Ectodermal cell (in vitro differentiated cells): ENCODE measurements around the gene CCNH. TPM values are rescaled to one million over a fixed set of nuclear protein-coding genes. Genes with fewer than 3 reads are reported as not detected.

Experiments
- H3K27ac ChIP-seq: 2 replicates; pipeline ENCODE4 v1.7.0; 2013; ENCODE audit warnings: mild to moderate bottlenecking, low read depth, low read length; ENCODE audit not compliant: insufficient read depth, poor library complexity, severe bottlenecking
- H3K27me3 ChIP-seq: 2 replicates; pipeline ENCODE4 v1.7.0; 2013; ENCODE audit warnings: mild to moderate bottlenecking, low read length; ENCODE audit not compliant: insufficient read depth, control insufficient read depth, poor library complexity, severe bottlenecking
- H3K36me3 ChIP-seq: one replicate; pipeline ENCODE4 v1.7.0; 2013; ENCODE audit warnings: low read length; ENCODE audit not compliant: control insufficient read depth, insufficient read depth
- H3K4me1 ChIP-seq: one replicate; pipeline ENCODE4 v1.7.0; 2013; ENCODE audit warnings: low read length; ENCODE audit not compliant: control insufficient read depth, insufficient read depth
- H3K4me3 ChIP-seq: 2 replicates; pipeline ENCODE4 v1.7.0; 2013; ENCODE audit warnings: low read depth, low read length, control low read depth; ENCODE audit not compliant: insufficient read depth
- H3K9me3 ChIP-seq: 2 replicates; pipeline ENCODE4 v1.7.0; 2013; ENCODE audit warnings: mild to moderate bottlenecking, low read length, moderate library complexity; ENCODE audit not compliant: control insufficient read depth
- WGBS, 2 experiments: methylation state at CpG; one replicate each; pipeline ENCODE4 v1.1.7; 2013; ENCODE audit warnings: missing lambda C conversion rate in 2 of 2; 5-methylcytosine and 5-hydroxymethylcytosine counted together
- polyA plus RNA-seq, 4 experiments: library from polyadenylated mRNA; stranded (reverse); fragments of 50-300 nt; gene quantifications; one replicate each; pipeline ENCODE4 v1.2.3, GENCODE V29; 2013

Gene CCNH
- 40.3 TPM for polyA plus RNA-seq (2013, experiment 1 of 4)
- 38.5 TPM for polyA plus RNA-seq (2013, experiment 2 of 4)
- 45.4 TPM for polyA plus RNA-seq (2013, experiment 3 of 4)
- polyA plus RNA-seq (2013, experiment 4 of 4), result 44.5 TPM

DNA sequence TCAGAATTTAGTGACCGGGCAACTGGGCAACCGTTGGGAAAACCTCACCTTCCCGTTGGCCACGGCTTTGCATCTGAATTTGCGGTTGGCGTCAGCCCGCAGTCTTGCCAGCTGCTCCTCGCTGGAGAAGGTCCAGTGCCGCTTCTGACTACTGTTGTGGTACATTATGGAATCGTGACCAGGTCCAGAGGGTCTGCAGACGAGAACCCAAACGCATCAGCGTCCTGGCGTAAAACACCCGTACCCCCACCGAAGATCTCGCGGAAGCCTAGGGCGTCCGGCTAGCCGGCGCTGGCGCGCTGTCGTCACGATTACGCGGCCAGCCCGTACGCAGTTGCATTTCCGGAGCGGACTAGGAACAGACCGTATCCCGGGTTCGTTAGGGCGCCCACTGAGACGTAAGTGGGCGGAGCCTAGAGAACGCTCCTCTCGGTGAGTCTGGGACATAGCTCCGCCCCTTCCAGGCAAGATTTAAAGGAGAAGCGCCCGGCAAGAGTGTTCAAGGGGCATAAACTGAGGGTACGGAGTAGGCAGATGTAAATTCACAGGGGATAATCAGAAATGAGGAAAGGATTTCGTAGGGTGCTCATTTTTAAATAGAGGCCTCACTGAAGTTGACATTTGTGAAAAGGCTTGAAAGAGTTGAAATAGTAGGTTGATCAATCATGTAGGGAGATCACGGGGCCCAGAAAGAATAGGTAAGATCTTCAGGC lies at the start of gene CCNH:
CCNH (minus strand) TSS at position 301 of the 713 bp plus-strand sequence; CDS start at position 165, 136 bp downstream.
- WGBS, 2 experiments, result 2% methylated on average over 46 of the region's 46 CpGs
- H3K4me3 ChIP-seq, result peak within 1 kb of the TSS; percentile 88
- H3K36me3 ChIP-seq, result peaks cover 12% of the 10 kb centered on the region
- H3K27ac ChIP-seq, result peak within 1 kb of the TSS; percentile 82
- H3K4me1 ChIP-seq, result no peaks in the 10 kb centered on the region
- H3K27me3 ChIP-seq, result no peaks in the 10 kb centered on the region
- H3K9me3 ChIP-seq, result no peaks in the 10 kb centered on the region

DNA sequence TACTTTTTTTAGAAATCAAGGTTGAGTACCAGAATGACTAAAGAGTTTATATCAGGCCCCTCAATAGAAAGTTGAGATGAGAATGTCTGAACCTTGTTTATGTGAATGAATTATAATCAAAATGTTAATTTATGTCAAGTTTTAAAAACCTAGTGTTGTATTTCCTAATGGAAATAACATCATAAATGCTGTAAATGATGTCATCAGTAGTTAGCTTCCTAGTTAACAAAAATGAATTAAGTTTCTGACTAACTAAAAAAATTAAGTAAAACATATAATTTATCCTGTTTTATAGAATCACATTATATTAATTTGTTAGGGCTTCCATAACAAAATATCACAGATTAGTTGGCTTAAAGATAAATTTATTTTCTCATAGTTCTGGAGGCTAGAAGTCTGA lies 45.0 kb upstream of the CCNH start:
- no peaks in the 10 kb centered on the region for H3K9me3 ChIP-seq
- H3K36me3 ChIP-seq, result no peaks in the 10 kb centered on the region
- no peak overlapping the region for H3K27ac ChIP-seq
- no peaks in the 10 kb centered on the region for H3K4me1 ChIP-seq
- no peak overlapping the region for H3K4me3 ChIP-seq
- no peaks in the 10 kb centered on the region for H3K27me3 ChIP-seq

DNA sequence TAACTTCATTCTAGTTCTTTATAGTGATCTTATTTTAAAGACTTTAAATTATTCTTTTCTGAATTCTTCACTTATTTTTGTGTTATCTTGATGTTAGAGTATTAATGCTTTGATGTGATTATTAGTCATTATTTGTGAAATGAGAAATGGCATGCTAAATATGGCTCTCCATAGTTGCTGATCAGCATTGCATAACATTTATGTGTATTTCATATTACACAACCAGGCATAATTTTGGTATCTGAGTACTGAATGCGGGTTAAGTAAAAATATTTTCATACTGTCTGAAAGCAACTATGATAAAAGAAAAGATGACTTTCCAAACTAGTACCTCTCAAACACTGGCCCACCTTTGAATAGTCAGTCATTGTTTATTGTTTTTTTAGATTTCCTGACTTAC lies 41.1 kb upstream of the CCNH start:
- no peak overlapping the region for H3K27ac ChIP-seq
- no peaks in the 10 kb centered on the region for H3K27me3 ChIP-seq
- no peaks in the 10 kb centered on the region for H3K4me1 ChIP-seq
- WGBS, 2 experiments, result no CpG with 5 or more reads among the region's 1 CpG
- no peak overlapping the region for H3K4me3 ChIP-seq
- H3K9me3 ChIP-seq, result no peaks in the 10 kb centered on the region
- no peaks in the 10 kb centered on the region for H3K36me3 ChIP-seq

DNA sequence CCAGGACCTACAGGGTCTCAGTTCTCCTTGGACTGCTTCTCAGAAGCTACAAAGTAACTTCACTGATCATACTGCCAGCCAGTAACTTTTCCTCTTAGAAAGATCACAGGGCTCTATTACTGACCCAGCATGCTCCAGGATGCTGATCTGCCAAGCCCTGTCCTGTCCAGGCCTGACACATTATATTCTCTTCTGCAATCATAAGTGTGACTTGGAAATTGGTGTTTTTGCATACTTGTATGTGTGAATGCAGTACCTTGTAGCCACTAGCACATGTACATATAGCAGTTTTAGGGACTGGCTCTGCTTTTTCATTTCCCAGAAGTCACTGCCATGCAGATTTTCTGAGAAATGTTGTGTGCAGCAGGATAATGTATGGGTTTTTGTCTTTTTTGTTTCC lies 40.1 kb upstream of the CCNH start:
- H3K36me3 ChIP-seq, result no peaks in the 10 kb centered on the region
- H3K27ac ChIP-seq, result no peak overlapping the region
- H3K27me3 ChIP-seq, result no peaks in the 10 kb centered on the region
- H3K4me1 ChIP-seq, result no peaks in the 10 kb centered on the region
- no peaks in the 10 kb centered on the region for H3K9me3 ChIP-seq
- H3K4me3 ChIP-seq, result no peak overlapping the region

DNA sequence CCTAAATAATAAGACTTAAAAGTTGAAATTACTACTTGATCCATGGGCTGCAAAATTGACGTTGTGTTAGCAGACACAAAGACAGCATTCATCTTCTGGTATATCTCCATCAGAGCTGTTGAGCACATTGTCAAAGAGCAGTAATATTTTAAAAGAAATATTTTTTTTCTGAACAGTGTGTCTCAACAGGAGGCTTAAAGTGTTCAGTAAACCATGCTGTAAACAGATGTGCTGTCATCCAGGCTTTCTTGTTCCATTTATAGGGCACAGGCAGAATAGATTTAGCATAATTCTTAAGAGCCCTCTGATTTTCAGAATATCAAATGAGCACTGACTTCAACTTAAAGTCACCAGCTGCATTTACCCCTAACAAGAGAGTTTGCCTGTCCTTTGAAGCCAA lies 29.7 kb upstream of the CCNH start:
- no peaks in the 10 kb centered on the region for H3K36me3 ChIP-seq
- H3K4me3 ChIP-seq, result no peak overlapping the region
- H3K27ac ChIP-seq, result no peak overlapping the region
- H3K4me1 ChIP-seq, result no peaks in the 10 kb centered on the region
- no peaks in the 10 kb centered on the region for H3K27me3 ChIP-seq
- no peaks in the 10 kb centered on the region for H3K9me3 ChIP-seq
- 96 to 100% methylated on average over 1 of the region's 1 CpG for WGBS, 2 experiments

DNA sequence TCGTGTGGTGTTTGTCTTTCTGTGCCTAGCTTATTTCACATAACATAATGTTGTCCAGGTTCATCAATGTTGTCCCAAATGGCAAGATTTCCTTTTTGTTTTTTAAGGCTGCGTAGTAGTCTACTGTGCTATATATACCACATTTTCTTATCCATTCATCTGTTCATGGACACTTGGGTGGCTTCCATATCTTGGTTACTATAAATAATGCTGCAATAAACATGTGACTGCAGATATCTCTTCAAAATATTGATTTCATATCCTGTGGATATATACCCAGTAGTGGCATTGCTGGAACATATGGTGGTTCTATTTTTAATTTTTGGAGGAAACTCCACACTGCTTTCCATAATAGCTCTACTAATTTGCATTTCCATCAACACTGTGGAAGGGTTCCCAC lies 25.5 kb upstream of the CCNH start:
- H3K27me3 ChIP-seq, result no peaks in the 10 kb centered on the region
- 90 to 100% methylated on average over 1 to 2 of the region's 2 CpGs for WGBS, 2 experiments
- H3K27ac ChIP-seq, result no peak overlapping the region
- no peaks in the 10 kb centered on the region for H3K4me1 ChIP-seq
- no peak overlapping the region for H3K4me3 ChIP-seq
- no peaks in the 10 kb centered on the region for H3K9me3 ChIP-seq
- no peaks in the 10 kb centered on the region for H3K36me3 ChIP-seq

DNA sequence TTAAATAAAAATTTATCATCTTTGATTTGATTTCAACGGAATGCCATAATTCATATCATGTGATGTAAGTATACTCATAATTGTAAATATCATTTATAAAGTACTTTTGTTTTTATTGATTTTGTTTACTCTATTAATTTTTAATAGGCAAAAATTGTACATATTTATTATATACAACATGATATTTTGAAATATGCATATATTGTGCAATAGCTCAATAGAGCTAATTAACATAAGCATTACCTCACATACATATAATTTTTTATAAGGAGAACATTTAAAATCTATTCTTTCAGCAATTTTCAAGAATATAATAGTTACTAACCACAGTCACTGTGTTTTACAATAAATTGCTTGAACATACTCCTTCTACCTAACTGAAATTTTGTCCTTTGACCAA lies 25.0 kb upstream of the CCNH start:
- Histone ChIP-seq H3K4me1 (no peaks in the 10 kb centered on the region), H3K27me3 (no peaks in the 10 kb centered on the region), H3K9me3 (no peaks in the 10 kb centered on the region), H3K27ac (no peak overlapping the region), H3K4me3 (no peak overlapping the region), H3K36me3 (no peaks in the 10 kb centered on the region)
- no CpG with 5 or more reads among the region's 1 CpG for WGBS, 2 experiments

DNA sequence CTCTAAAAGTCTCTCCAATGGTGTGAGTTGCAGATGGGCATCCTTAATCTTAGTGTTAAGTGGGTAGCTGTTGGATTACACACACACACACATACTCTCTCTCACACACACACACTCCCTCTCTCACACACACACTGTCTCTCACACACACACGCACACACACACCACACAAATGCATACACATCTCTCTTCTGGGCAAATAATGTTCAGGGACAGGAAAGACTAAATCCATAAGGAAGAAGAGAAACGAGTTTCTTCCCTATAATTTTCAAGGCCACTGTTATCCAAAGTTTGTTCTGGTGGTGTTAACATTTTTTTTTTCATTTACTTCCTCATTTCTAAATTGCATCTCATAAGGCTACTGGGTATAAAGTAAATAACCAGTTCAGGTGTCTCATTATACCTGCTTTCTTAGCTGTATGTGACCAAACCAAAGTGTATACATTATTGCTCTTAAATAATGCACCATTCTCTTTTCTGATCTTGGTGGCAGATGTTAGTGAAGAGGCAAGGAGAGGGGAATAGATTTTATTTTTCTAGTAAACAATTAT lies 22.5 kb upstream of the CCNH start:
- H3K4me3 ChIP-seq, result no peak overlapping the region
- no peaks in the 10 kb centered on the region for H3K27me3 ChIP-seq
- no peaks in the 10 kb centered on the region for H3K36me3 ChIP-seq
- no peak overlapping the region for H3K27ac ChIP-seq
- no peaks in the 10 kb centered on the region for H3K4me1 ChIP-seq
- WGBS, 2 experiments, result 82 to 96% methylated on average over 1 of the region's 2 CpGs
- H3K9me3 ChIP-seq, result no peaks in the 10 kb centered on the region

DNA sequence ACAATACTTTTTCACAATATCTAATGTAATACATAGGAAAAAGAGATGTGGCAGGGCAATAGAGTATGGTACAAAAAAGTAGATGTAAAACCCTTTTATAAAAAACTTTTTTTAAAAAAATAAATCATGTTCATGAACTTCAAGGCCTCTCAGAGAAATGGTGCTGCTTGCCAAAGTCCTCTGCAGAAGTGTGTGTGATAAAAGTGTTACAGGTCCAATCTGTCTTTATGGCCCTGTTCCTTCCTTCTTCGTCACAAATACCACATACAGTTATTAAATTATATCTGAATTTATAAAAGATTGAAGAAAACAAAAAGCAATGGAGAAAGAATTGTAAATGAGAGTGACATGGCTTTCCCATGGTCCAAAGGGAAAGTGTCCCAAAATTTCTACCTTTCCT lies 21.7 kb upstream of the CCNH start:
- Histone ChIP-seq H3K36me3 (no peaks in the 10 kb centered on the region), H3K9me3 (no peaks in the 10 kb centered on the region), H3K27ac (no peak overlapping the region), H3K4me1 (no peaks in the 10 kb centered on the region), H3K27me3 (no peaks in the 10 kb centered on the region), H3K4me3 (no peak overlapping the region)
- WGBS, 2 experiments, result no CpG with 5 or more reads among the region's 1 CpG

DNA sequence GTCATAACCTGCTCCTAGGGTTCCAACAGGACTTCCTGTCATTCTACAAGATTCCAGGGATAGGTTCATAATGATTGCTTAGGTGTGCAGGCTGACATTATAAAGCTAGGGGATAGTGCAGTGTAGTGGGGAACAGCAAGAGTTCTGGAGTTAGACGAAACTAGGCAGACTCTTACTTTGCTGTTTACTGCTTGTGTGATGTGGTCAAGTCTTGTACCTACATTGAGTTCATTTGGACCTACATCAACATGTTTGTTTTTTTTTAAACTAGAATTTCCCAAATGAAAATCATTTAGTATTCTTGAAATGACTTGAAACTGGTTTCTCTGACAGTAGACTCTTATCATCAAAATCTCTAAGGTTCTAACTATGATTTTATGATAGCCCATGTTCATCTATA lies 21.2 kb upstream of the CCNH start:
- no peaks in the 10 kb centered on the region for H3K9me3 ChIP-seq
- H3K4me1 ChIP-seq, result no peaks in the 10 kb centered on the region
- H3K27ac ChIP-seq, result no peak overlapping the region
- no peaks in the 10 kb centered on the region for H3K27me3 ChIP-seq
- H3K4me3 ChIP-seq, result no peak overlapping the region
- no peaks in the 10 kb centered on the region for H3K36me3 ChIP-seq
- 100% methylated on average over 1 of the region's 1 CpG for WGBS, 2 experiments
